ENCODE measurements around the gene SH3BP2.

Gene SH3BP2

DNA sequence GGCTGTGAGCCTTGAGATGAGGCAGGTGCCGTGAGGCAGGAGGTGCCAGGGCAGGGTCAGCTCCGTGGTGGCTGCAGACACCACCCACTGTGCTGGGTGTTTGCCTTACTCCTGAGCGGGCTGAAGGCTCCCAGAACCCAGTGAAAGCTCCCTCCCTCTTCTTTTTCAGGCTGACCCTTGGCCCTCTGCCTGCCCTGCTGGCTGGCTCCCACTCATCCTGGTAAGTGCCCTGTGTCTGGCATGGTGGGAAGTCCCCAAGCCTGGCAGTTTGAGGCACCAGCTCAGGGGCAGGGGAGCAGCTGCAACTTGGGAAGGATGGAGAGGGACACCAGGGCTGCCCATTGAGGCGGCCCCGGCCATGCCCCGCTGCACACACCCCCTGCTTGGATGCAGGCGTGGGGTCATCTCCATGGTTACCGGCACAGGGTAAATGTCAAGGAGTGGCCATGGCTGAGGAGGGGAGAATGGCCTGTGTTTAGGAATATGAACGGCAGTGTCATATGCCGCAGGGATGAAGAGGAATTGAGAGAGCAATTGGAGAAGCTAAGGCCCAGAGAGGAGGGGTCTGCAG, 16.8 kb downstream of the SH3BP2 start (continued):
- TF ChIP-seq TSHZ2 (CRISPR knock-in tag; IDR thresholded peaks at IDR 0.05) (no peak), ZFP3 (CRISPR knock-in tag; IDR thresholded peaks at IDR 0.05) (no peak), SNAI2 (CRISPR knock-in tag; IDR thresholded peaks at IDR 0.05) (no peak), CSDC2 (CRISPR knock-in tag; IDR thresholded peaks at IDR 0.05) (no peak), RARB (CRISPR knock-in tag; IDR thresholded peaks at IDR 0.05) (no peak)
- TF ChIP-seq, protein P1, sequence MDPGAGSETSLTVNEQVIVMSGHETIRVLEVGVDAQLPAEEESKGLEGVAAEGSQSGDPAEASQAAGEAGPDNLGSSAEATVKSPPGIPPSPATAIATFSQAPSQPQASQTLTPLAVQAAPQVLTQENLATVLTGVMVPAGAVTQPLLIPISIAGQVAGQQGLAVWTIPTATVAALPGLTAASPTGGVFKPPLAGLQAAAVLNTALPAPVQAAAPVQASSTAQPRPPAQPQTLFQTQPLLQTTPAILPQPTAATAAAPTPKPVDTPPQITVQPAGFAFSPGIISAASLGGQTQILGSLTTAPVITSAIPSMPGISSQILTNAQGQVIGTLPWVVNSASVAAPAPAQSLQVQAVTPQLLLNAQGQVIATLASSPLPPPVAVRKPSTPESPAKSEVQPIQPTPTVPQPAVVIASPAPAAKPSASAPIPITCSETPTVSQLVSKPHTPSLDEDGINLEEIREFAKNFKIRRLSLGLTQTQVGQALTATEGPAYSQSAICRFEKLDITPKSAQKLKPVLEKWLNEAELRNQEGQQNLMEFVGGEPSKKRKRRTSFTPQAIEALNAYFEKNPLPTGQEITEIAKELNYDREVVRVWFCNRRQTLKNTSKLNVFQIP (CRISPR knock-in tag; IDR thresholded peaks at IDR 0.05; ENCODE audit: borderline replicate concordance, low read depth) = no peak

DNA sequence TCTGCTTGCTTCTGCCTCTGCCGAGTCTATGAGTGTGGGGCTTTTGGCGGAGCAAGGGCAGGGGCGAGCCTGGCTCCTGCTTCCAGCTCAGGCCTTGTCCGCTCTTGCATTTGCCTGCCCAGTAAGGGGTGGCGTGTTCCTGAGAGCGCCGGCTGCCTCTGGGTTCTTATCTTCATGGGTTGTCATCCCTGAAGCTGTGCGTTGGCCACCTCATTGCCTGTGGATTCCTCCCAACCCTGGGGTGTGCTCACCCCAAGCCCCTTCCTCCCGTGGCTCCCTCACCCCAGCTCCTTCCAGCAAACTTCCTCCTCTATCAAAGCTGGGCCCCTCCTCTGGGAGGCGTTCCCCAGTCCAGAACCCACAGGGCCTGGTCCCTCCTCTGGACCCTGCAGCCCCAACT, 17.5 kb downstream of the SH3BP2 start:
- no peak for TF ChIP-seq ARNTL (CRISPR knock-in tag; IDR thresholded peaks at IDR 0.05; ENCODE audit: borderline replicate concordance, low read depth)
- no peak for TF ChIP-seq CSDC2 (CRISPR knock-in tag; IDR thresholded peaks at IDR 0.05)
- TF ChIP-seq BACH2 (CRISPR knock-in tag; IDR thresholded peaks at IDR 0.05; ENCODE audit: borderline replicate concordance) = no peak
- TF ChIP-seq ZFP30 (CRISPR knock-in tag; IDR thresholded peaks at IDR 0.05) = no peak
- TF ChIP-seq, protein P2, sequence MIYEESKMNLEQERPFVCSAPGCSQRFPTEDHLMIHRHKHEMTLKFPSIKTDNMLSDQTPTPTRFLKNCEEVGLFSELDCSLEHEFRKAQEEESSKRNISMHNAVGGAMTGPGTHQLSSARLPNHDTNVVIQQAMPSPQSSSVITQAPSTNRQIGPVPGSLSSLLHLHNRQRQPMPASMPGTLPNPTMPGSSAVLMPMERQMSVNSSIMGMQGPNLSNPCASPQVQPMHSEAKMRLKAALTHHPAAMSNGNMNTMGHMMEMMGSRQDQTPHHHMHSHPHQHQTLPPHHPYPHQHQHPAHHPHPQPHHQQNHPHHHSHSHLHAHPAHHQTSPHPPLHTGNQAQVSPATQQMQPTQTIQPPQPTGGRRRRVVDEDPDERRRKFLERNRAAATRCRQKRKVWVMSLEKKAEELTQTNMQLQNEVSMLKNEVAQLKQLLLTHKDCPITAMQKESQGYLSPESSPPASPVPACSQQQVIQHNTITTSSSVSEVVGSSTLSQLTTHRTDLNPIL (CRISPR knock-in tag; IDR thresholded peaks at IDR 0.05; ENCODE audit: low read depth) = no peak
- no peak for TF ChIP-seq ZNF8 (CRISPR knock-in tag; IDR thresholded peaks at IDR 0.05)
- TF ChIP-seq GLIS3 (CRISPR knock-in tag; IDR thresholded peaks at IDR 0.05) = no peak
- TF ChIP-seq ZC3H10 (CRISPR knock-in tag; IDR thresholded peaks at IDR 0.05) = no peak
- no peak for TF ChIP-seq ZFP3 (CRISPR knock-in tag; IDR thresholded peaks at IDR 0.05)
- no peak for TF ChIP-seq ZNF565 (CRISPR knock-in tag; conservative IDR thresholded peaks at IDR 0.05; ENCODE audit: low read depth)
- no peak for ATAC-seq

DNA sequence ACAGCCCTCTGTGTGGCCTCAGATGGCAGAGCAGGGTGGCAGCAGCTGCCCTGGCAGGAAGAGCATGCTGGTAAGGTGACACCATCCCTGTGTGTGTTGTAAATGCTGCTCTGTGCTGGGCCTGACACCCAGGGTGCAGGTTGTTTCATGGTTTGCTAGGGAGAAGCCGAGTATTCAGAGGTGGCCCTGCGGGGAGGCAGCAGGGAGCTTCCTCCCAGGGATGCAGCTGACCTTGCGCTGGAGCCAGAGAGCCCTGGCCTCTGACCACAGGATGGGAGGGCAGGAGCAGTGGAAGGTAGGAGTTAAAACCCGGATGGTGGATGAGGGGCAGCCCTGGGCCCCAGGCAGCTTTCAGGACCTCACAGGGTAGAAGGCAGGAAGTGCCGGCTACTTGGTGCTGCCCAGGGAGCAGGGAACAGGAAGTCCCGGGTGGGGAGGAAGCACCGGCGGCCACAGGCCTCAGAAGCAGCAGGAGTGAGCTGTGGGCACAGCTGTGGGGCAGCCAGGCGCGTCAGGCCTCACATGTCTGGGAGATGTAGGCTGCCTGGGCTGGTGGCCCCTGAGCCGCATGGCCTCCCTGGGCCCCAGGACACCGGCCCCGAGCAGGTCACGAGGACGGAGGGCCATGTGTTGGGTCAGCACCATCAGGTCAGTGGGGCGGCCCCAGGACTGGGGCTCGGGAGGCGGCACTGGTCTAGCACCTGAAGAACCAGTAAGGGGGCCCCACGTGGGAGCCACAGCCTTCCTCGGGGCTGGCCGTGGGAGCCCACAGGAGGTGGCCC, 19.1 kb downstream of the SH3BP2 start:
- no peak for TF ChIP-seq PPARA (CRISPR knock-in tag; IDR thresholded peaks at IDR 0.05; ENCODE audit: borderline replicate concordance)
- TF ChIP-seq ZNF8 (CRISPR knock-in tag; IDR thresholded peaks at IDR 0.05) = no peak
- no peak for TF ChIP-seq SNAI2 (CRISPR knock-in tag; IDR thresholded peaks at IDR 0.05)
- TF ChIP-seq ZFP3 (CRISPR knock-in tag; IDR thresholded peaks at IDR 0.05) = no peak
- TF ChIP-seq CSDC2 (CRISPR knock-in tag; IDR thresholded peaks at IDR 0.05) = no peak
- ATAC-seq = peak; percentile 70

GRCh38 chr4:2812612-2813354, 19.9 kb downstream of the SH3BP2 start:
- ATAC-seq = no peak
- TF ChIP-seq, protein P1 (CRISPR knock-in tag; IDR thresholded peaks at IDR 0.05; ENCODE audit: borderline replicate concordance, low read depth) = no peak
- no peak for TF ChIP-seq CSRNP3 (CRISPR knock-in tag; IDR thresholded peaks at IDR 0.05)
- TF ChIP-seq TCF4 (CRISPR knock-in tag; IDR thresholded peaks at IDR 0.05; ENCODE audit: borderline replicate concordance) = no peak
- TF ChIP-seq ZFP30 (CRISPR knock-in tag; IDR thresholded peaks at IDR 0.05) = no peak
- TF ChIP-seq GLIS3 (CRISPR knock-in tag; IDR thresholded peaks at IDR 0.05) = no peak
- TF ChIP-seq ZNF70 (CRISPR knock-in tag; IDR thresholded peaks at IDR 0.05) = no peak
- no peak for TF ChIP-seq ZFP3 (CRISPR knock-in tag; IDR thresholded peaks at IDR 0.05)
- no peak for TF ChIP-seq SNAI2 (CRISPR knock-in tag; IDR thresholded peaks at IDR 0.05)
- TF ChIP-seq, protein P3, sequence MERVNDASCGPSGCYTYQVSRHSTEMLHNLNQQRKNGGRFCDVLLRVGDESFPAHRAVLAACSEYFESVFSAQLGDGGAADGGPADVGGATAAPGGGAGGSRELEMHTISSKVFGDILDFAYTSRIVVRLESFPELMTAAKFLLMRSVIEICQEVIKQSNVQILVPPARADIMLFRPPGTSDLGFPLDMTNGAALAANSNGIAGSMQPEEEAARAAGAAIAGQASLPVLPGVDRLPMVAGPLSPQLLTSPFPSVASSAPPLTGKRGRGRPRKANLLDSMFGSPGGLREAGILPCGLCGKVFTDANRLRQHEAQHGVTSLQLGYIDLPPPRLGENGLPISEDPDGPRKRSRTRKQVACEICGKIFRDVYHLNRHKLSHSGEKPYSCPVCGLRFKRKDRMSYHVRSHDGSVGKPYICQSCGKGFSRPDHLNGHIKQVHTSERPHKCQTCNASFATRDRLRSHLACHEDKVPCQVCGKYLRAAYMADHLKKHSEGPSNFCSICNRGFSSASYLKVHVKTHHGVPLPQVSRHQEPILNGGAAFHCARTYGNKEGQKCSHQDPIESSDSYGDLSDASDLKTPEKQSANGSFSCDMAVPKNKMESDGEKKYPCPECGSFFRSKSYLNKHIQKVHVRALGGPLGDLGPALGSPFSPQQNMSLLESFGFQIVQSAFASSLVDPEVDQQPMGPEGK (CRISPR knock-in tag; IDR thresholded peaks at IDR 0.05; ENCODE audit: borderline replicate concordance) = no peak
- no peak for TF ChIP-seq OSR1 (CRISPR knock-in tag; IDR thresholded peaks at IDR 0.05)
- no peak for TF ChIP-seq CSDC2 (CRISPR knock-in tag; IDR thresholded peaks at IDR 0.05)
- no peak for TF ChIP-seq ISL1 (CRISPR knock-in tag; IDR thresholded peaks at IDR 0.05)

Data from SK-N-SH treated with all-trans-retinoic acid at 6 μM for 48 hours (cell line).